NCI-H1694 (cell line): Measurements from ENCODE around the gene HSD11B2.

Experiments used
- DNase-seq: peaks from one replicate; lab custom pipeline; 2025; lab: John Stamatoyannopoulos, UW

The HSD11B2 gene

GRCh38 chr16:67451704-67452435 is 20.9 kb downstream of the HSD11B2 start:
- DNase-seq, result no peak

GRCh38 chr16:67454104-67454503 is 23.2 kb downstream of the HSD11B2 start:
- DNase-seq, result no peak

GRCh38 chr16:67454852-67455251 is 23.9 kb downstream of the HSD11B2 start:
- DNase-seq, result no peak

GRCh38 chr16:67456391-67457081 is 25.6 kb downstream of the HSD11B2 start:
- peak; percentile 16 for DNase-seq

GRCh38 chr16:67457611-67458010 is 26.7 kb downstream of the HSD11B2 start:
- DNase-seq, result no peak

GRCh38 chr16:67458121-67458641 is 27.3 kb downstream of the HSD11B2 start:
- DNase-seq, result no peak

GRCh38 chr16:67459066-67459860 is 28.3 kb downstream of the HSD11B2 start:
- no peak for DNase-seq

- no peak for DNase-seq
Measured at GRCh38 chr16:67459861-67460150, 28.9 kb downstream of the HSD11B2 start.

- DNase-seq, result no peak
Measured at GRCh38 chr16:67460168-67460567, 29.2 kb downstream of the HSD11B2 start.

GRCh38 chr16:67460961-67461360 is 30.0 kb downstream of the HSD11B2 start:
- no peak for DNase-seq

GRCh38 chr16:67461600-67462278 is 30.8 kb downstream of the HSD11B2 start:
- DNase-seq, result no peak

GRCh38 chr16:67462279-67462655 is 31.3 kb downstream of the HSD11B2 start:
- DNase-seq, result no peak

- no peak for DNase-seq
Measured at GRCh38 chr16:67463059-67463458, 32.1 kb downstream of the HSD11B2 start.

- DNase-seq, result no peak
Measured at GRCh38 chr16:67463691-67464090, 32.8 kb downstream of the HSD11B2 start.

- no peak for DNase-seq
Measured at GRCh38 chr16:67464565-67464964, 33.6 kb downstream of the HSD11B2 start.

- no peak for DNase-seq
Measured at GRCh38 chr16:67466581-67466980, 35.7 kb downstream of the HSD11B2 start.

GRCh38 chr16:67468731-67469130 is 37.8 kb downstream of the HSD11B2 start:
- DNase-seq, result no peak

GRCh38 chr16:67470359-67470758 is 39.4 kb downstream of the HSD11B2 start:
- DNase-seq, result no peak

- no peak for DNase-seq
Measured at GRCh38 chr16:67471758-67472384, 41.0 kb downstream of the HSD11B2 start.

GRCh38 chr16:67474551-67475455 is 43.9 kb downstream of the HSD11B2 start:
- no peak for DNase-seq
